Thoracic aorta (tissue), 2 donors: Measurements from ENCODE around the gene KCNJ3. TPM values are rescaled to one million over a fixed set of nuclear protein-coding genes. Genes with fewer than 3 reads are reported as not detected.

ENCODE experiments used
- ATAC-seq: fragments of 150-250 bp; one replicate; pipeline ENCODE4 v1.8.0; 2017; ENCODE audit warnings: low read depth; ENCODE audit not compliant: insufficient number of reproducible peaks, low FRiP score
- DNase-seq: peaks from one replicate; pipeline ENCODE4 v3.0.0-alpha.2; 2020; ENCODE audit warnings: low spot score
- H3K27ac ChIP-seq, 2 donors: fragments of 200-600 bp; sonication (generic); 1 replicate in 1 of 2; 2 replicates in 1 of 2; pipeline ENCODE4 v1.5.1; 2016; ENCODE audit warnings: mild to moderate bottlenecking in 2 of 2, moderate library complexity in 2 of 2
- H3K27me3 ChIP-seq: fragments of 200-600 bp; sonication (generic); replicated peaks from 2 replicates; pipeline ENCODE4 v1.6.0; 2016; ENCODE audit warnings: mild to moderate bottlenecking; ENCODE audit not compliant: insufficient read depth
- H3K36me3 ChIP-seq: fragments of 200-600 bp; sonication (generic); one replicate; pipeline ENCODE4 v1.5.1; 2016
- H3K4me1 ChIP-seq, 2 donors: fragments of 200-600 bp; sonication (generic); 1 replicate in 1 of 2; 2 replicates in 1 of 2; pipeline versions ENCODE4 v1.5.1 to v1.6.0; 2016; ENCODE audit warnings: low read depth in 2 of 2, mild to moderate bottlenecking in 1 of 2; ENCODE audit not compliant: control insufficient read depth in 1 of 2
- H3K4me3 ChIP-seq: fragments of 200-600 bp; sonication (generic); 2 replicates; pipeline ENCODE4 v1.5.1; 2016; ENCODE audit warnings: mild to moderate bottlenecking
- H3K9me3 ChIP-seq: fragments of 200-600 bp; sonication (generic); 2 replicates; pipeline ENCODE4 v1.5.1; 2016
- CTCF ChIP-seq: fragments of 200-600 bp; sonication (generic); IDR thresholded peaks from one replicate; pipeline ENCODE4 v1.5.1; 2019; ENCODE audit warnings: antibody characterized with exemption
- total RNA-seq, 2 donors: library from RNA; depleted of rRNA; stranded (reverse); fragments of >200 nt; gene quantifications; one replicate each; pipeline versions ENCODE4 v1.1.0 to v1.2.3, GENCODE V29; 2016

The KCNJ3 gene
- total RNA-seq, 2 donors from 2014 or later: 1.6 to 2.8 TPM

- DNase-seq (no peak), ATAC-seq (no peak)
- no peak for TF ChIP-seq CTCF
- Histone ChIP-seq H3K36me3 (no peaks in the 10 kb centered on the region), H3K27me3 (no peaks in the 10 kb centered on the region), H3K4me3 (no peak overlapping the region), H3K9me3 (no peaks in the 10 kb centered on the region), H3K4me1 (peaks cover 0 to 45% of the 10 kb centered on the region in 2 donors), H3K27ac (no peak overlapping the region)
Observed at GRCh38 chr2:154704991-154705390, 6.5 kb downstream of the KCNJ3 start.

GRCh38 chr2:154706660-154707059, 8.2 kb downstream of the KCNJ3 start:
- H3K4me3 ChIP-seq: no peak overlapping the region
- no peaks in the 10 kb centered on the region for H3K27me3 ChIP-seq
- H3K27ac ChIP-seq: no peak overlapping the region
- H3K36me3 ChIP-seq: no peaks in the 10 kb centered on the region
- DNase-seq (no peak), ATAC-seq (no peak)
- peaks cover 0 to 32% of the 10 kb centered on the region in 2 donors for H3K4me1 ChIP-seq
- TF ChIP-seq CTCF: no peak
- no peaks in the 10 kb centered on the region for H3K9me3 ChIP-seq

- Histone ChIP-seq H3K4me3 (no peak overlapping the region), H3K27ac (no peak overlapping the region), H3K9me3 (no peaks in the 10 kb centered on the region), H3K27me3 (no peaks in the 10 kb centered on the region), H3K36me3 (no peaks in the 10 kb centered on the region), H3K4me1 (peaks cover 0 to 23% of the 10 kb centered on the region in 2 donors)
- ATAC-seq (no peak), DNase-seq (no peak)
- TF ChIP-seq CTCF: no peak
Observed at GRCh38 chr2:154707994-154708575, 9.6 kb downstream of the KCNJ3 start.

DNA sequence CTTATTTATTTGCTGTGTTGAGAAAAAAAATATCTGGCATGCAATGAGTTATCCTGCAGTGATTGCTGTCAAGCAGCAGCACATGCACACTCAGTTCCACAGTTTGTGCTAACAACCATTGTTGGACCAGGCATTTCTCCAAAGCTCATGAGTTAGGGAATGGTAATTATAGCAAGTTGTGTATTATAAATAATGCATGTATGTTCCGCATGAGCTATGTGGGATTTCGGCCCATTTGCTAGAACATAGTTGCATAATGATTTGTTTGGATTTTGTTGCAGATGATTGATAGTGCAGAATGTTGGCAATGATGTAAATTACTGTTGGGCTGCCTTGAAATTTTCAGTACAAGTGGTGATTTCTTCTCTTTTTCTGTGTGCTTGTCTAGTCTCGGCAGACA, 10.7 kb downstream of the KCNJ3 start:
- no peak for ATAC-seq
- no peak overlapping the region for H3K27ac ChIP-seq

DNA sequence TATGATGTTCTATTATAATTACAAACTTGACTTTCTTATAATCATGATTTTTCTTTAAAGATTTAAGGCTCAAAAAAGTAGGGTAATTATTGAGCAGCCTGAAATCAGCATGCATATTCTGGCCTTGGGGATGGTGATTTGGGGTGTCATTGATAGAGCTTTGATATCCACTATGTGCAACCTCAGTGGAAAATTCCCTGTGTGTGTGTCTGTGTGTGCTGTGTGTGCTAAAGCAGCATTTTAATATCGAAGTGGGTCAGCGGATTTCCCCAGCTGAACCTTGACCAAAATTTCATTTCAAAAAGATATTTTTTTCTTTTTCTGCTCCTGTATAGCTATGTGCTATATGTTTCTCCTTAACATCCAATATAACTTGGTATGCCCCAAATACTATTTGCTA, 11.6 kb downstream of the KCNJ3 start:
- no peak overlapping the region for H3K4me3 ChIP-seq
- no peak overlapping the region for H3K27ac ChIP-seq
- no peaks in the 10 kb centered on the region for H3K27me3 ChIP-seq
- peaks cover 0 to 18% of the 10 kb centered on the region in 2 donors for H3K4me1 ChIP-seq
- TF ChIP-seq CTCF: no peak
- ATAC-seq: no peak
- H3K36me3 ChIP-seq: no peaks in the 10 kb centered on the region
- no peaks in the 10 kb centered on the region for H3K9me3 ChIP-seq
- DNase-seq: no peak

More for the DNA sequence above, 10.7 kb downstream of the KCNJ3 start:
- TF ChIP-seq CTCF: no peak
- no peaks in the 10 kb centered on the region for H3K36me3 ChIP-seq
- DNase-seq: no peak
- H3K27me3 ChIP-seq: no peaks in the 10 kb centered on the region
- H3K4me3 ChIP-seq: no peak overlapping the region
- H3K9me3 ChIP-seq: no peaks in the 10 kb centered on the region
- H3K4me1 ChIP-seq: peaks cover 0 to 23% of the 10 kb centered on the region in 2 donors
